Brain pericyte (primary cell): ENCODE results near the gene PCBP3.
"Not testable (repeated sequence)": the region's sequence is repeated elsewhere in the genome, so short reads cannot be mapped to it uniquely, and the experiment has no call there.

ENCODE experiments used
- DNase-seq: peaks from one replicate; pipeline ENCODE4 v3.0.0-alpha.2; 2012; ENCODE audit warnings: low read depth, low spot score

PCBP3 gene

GRCh38 chr21:45635271-45636151 lies 8.0 kb upstream of the PCBP3 start:
- no peak for DNase-seq

GRCh38 chr21:45636459-45636858 lies 7.1 kb upstream of the PCBP3 start:
- no peak for DNase-seq

DNA sequence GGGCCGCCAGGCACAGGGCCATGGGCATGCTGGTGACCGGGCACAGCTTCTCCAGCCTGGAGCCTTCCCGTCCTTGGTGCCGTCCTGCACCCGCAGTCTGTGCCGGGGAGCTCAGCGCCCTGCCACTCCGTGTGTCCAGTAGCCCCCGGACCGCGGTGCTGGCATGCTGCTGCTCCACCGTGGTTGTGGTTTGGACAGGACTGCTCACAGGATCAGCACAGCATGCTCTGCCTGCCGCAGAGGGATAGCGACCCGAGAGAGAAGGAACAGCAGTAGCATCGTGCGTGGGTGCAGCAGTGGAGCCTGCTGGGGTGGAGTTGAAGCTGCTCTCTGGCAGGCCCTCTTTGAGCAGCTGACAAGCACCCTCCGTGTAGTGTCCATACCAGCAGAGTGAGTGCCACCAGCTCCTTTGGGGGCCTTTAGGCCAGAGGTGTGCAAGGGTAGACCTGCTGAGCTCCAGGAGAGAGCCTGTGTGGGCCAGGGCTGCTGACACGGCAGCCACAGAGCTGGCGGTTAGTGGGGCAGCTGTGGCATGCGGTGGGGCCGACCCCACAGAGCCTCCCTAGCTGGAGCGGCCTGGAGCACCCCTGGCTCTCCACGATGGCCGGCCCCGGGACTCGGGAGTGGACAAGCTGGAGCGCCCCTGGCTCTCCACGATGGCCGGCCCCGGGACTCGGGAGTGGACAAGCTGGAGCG lies 6.4 kb upstream of the PCBP3 start:
- no peak for DNase-seq

GRCh38 chr21:45637883-45638282 lies 5.6 kb upstream of the PCBP3 start:
- DNase-seq: no peak

- no peak for DNase-seq
Measured at GRCh38 chr21:45638707-45639106, 4.8 kb upstream of the PCBP3 start.

DNA sequence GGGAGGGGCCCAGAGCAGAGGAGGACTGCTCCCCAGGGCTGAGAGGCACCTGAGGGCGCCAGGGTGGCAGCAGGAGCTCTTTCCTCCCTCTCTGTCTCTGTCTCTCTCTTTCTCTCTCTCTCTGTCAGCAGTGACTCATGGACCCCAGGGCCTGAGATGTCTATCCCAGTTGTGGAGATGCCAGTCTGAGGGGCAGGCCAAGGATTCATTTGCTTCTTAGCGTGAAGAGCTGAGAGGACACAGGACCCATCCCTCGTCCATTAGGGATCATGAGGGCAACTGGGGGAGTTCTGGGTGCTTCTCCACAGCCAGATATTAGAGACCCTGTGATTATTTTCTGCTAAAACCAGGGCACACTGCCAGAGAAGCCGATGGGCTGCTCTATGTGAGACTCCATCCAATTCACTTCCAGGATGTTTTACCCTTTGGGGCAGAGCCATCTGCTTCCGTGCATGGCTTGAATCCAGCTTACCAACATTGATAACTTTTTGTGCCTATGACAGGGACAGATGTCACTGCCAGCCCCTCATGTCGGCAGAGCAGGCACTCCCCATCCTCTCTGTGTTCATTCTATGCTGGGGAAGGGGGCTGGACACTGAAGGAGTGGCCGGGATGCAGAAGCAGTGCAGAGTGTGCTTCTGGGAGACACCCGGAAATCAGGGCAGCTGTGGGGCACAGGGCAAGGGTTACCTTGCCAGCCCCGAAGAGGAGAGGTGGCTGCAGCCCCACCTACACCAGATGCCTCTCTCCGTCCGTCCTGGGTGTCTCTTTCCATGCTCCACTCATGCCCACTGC lies 4.1 kb upstream of the PCBP3 start:
- DNase-seq: no peak

- peak; percentile 31 for DNase-seq
Measured at GRCh38 chr21:45640001-45640887, 3.3 kb upstream of the PCBP3 start.

GRCh38 chr21:45640888-45641479 lies 2.5 kb upstream of the PCBP3 start:
- peak; percentile 64 for DNase-seq

- no peak for DNase-seq
Measured at GRCh38 chr21:45641480-45642035, 2.0 kb upstream of the PCBP3 start.

- no peak for DNase-seq
Measured at GRCh38 chr21:45642122-45642813, 1.3 kb upstream of the PCBP3 start.

DNA sequence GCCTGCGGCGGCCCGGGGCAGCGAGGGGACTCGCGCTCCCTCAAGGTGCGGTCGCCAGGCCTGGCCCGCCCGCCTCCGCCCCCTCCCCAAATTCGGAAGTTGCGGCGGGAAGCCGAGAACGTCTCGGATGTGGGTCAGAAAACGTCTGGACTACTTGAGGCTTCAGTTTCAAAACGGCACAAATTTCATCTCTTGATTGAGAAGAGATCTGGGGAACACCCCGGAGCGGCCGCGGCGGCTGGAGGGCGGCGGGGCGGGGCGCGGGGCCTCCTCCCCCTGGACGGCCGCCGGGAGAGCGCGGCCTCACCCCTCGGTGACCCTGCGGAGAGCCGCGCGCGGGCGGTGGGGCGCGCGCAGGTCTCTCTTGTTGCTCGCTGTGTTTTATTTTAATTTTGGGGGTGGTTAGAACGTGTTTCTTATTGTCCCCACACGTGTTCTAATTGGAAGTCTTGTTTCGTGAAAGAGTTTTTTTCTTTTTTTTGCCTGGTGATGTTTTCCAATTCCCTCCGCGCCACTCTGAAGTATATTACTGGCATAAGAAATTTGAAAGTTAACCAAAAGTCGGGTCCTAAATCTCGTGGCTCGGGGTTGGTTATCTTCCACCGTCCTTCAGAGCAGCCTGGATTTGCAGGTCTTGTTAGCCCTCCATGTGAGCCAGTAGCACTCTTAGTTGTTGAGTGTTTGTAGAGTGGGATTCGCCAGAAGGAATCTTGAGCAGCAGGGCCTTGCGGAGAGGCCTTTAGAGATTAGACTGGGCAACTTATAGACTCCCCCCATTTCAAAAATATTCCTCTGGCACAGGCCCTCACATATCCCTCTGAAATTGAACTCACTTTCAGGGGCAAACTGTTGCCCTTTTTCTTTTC lies 749 bp downstream of the PCBP3 start:
- DNase-seq: no peak

DNA sequence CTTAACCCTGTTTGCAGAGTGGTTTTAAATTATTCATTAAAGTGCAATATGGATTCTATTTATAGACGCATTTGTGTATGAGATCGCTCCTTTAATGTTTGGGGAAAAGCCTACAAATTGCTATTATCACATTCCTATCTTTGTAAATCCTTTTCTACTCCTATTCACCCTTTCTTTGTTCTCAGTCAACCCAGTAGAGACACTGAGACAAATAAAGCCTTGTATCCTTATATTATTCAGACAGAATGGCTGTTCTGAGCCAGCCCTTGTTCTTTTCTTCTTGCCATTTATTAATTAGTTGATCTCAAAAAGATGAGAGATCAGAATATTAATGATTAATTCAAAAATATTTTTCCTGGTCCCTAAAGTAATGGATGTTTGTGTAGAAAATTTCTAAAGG lies 8.4 kb downstream of the PCBP3 start:
- no peak for DNase-seq

DNA sequence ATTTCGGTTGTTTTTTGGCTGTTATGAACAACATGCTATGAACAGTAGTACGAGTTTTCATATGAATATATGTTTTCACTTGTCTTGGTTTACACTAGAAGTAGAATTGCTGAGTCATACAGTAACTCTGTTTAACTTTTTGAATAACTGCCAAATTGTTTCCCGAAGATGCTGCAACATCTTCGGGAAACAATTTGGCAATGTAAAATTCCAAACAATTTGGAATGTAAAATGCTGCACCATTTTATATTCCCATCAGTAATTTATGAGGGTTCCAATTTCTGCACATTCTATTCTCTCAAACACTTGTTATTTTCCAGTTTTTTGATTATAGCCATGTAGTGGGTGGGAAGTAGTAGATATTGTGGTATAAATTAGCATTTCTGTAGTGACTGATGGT lies 11.6 kb downstream of the PCBP3 start:
- DNase-seq: no peak

DNA sequence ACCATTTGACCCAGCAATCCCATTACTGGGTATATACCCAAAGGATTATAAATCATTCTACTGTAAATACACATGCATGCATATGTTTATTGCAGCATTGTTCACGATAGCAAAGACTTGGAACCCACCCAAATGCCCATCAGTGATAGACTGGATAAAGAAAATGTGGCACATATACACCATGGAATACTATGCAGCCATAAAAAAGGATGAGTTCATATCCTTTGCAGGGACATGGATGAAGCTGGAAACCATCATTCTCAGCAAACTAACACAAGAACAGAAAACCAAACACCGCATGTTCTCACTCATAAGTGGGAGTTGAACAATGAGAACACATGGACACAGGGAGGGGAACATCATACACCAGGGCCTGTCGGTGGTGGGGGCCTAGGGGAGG lies 12.6 kb downstream of the PCBP3 start:
- not testable (repeated sequence) for DNase-seq

GRCh38 chr21:45661913-45662622 lies 18.5 kb downstream of the PCBP3 start:
- not testable (repeated sequence) for DNase-seq

- DNase-seq: not testable (repeated sequence)
Measured at GRCh38 chr21:45662623-45663245, 19.2 kb downstream of the PCBP3 start.

DNA sequence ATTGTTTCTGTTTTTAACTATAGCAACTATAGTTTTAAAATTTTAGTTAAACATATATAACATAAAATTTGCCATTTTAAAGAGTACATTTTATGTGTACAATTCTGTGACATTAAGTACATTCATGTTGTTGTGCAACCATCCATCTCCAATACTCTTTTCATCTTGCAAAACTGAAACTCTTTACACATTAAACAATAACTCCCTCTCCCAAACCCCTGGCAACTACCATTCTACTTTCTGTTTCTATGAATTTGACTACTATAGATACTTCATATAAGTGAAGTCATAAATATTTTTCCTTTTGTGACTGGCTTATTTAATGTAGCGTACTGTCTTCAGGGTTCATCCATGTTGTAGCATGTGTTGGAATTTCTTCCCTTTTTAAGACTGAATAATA lies 25.9 kb downstream of the PCBP3 start:
- no peak for DNase-seq

GRCh38 chr21:45670731-45671130 lies 27.2 kb downstream of the PCBP3 start:
- DNase-seq: no peak
